ENCODE measurements around the gene UNC13D. TPM values are rescaled to one million over a fixed set of nuclear protein-coding genes. Genes with fewer than 3 reads are reported as not detected.
A peak's percentile ranks its signal among the peaks of the same experiment; 100 is the strongest.

UNC13D gene
- total and polyA plus RNA-seq, 9 of the 15 experiments (the other 6 are each of a cell fraction or from before 2014, with no cell fraction given) = 0.86 to 244 (median 69.2) TPM

- TF ChIP-seq POLR2G (IDR thresholded peaks at IDR 0.05; ENCODE audit: low read depth, low read length) (peak; percentile 42), SPI1 (IDR thresholded peaks at IDR 0.05; ENCODE audit: borderline replicate concordance, low read depth, low read length) (no peak), TSHZ1 (CRISPR knock-in tag; IDR thresholded peaks at IDR 0.05) (no peak), GATAD2B (IDR thresholded peaks at IDR 0.05; ENCODE audit: borderline replicate concordance) (no peak), PTBP1 (IDR thresholded peaks at IDR 0.05; ENCODE audit: low read depth, low read length) (0 out of 2 replicates have a peak, but pooled peaks have one; percentile 62), ADNP (tag; IDR thresholded peaks at IDR 0.05) (peak; percentile 82), NONO (IDR thresholded peaks at IDR 0.05; ENCODE audit: low read depth in 2 of 2, low read length in 1 of 2) (no peak), HOXB6 (CRISPR knock-in tag; IDR thresholded peaks at IDR 0.05; ENCODE audit: borderline replicate concordance) (no peak)
- TF ChIP-seq, protein P1, sequence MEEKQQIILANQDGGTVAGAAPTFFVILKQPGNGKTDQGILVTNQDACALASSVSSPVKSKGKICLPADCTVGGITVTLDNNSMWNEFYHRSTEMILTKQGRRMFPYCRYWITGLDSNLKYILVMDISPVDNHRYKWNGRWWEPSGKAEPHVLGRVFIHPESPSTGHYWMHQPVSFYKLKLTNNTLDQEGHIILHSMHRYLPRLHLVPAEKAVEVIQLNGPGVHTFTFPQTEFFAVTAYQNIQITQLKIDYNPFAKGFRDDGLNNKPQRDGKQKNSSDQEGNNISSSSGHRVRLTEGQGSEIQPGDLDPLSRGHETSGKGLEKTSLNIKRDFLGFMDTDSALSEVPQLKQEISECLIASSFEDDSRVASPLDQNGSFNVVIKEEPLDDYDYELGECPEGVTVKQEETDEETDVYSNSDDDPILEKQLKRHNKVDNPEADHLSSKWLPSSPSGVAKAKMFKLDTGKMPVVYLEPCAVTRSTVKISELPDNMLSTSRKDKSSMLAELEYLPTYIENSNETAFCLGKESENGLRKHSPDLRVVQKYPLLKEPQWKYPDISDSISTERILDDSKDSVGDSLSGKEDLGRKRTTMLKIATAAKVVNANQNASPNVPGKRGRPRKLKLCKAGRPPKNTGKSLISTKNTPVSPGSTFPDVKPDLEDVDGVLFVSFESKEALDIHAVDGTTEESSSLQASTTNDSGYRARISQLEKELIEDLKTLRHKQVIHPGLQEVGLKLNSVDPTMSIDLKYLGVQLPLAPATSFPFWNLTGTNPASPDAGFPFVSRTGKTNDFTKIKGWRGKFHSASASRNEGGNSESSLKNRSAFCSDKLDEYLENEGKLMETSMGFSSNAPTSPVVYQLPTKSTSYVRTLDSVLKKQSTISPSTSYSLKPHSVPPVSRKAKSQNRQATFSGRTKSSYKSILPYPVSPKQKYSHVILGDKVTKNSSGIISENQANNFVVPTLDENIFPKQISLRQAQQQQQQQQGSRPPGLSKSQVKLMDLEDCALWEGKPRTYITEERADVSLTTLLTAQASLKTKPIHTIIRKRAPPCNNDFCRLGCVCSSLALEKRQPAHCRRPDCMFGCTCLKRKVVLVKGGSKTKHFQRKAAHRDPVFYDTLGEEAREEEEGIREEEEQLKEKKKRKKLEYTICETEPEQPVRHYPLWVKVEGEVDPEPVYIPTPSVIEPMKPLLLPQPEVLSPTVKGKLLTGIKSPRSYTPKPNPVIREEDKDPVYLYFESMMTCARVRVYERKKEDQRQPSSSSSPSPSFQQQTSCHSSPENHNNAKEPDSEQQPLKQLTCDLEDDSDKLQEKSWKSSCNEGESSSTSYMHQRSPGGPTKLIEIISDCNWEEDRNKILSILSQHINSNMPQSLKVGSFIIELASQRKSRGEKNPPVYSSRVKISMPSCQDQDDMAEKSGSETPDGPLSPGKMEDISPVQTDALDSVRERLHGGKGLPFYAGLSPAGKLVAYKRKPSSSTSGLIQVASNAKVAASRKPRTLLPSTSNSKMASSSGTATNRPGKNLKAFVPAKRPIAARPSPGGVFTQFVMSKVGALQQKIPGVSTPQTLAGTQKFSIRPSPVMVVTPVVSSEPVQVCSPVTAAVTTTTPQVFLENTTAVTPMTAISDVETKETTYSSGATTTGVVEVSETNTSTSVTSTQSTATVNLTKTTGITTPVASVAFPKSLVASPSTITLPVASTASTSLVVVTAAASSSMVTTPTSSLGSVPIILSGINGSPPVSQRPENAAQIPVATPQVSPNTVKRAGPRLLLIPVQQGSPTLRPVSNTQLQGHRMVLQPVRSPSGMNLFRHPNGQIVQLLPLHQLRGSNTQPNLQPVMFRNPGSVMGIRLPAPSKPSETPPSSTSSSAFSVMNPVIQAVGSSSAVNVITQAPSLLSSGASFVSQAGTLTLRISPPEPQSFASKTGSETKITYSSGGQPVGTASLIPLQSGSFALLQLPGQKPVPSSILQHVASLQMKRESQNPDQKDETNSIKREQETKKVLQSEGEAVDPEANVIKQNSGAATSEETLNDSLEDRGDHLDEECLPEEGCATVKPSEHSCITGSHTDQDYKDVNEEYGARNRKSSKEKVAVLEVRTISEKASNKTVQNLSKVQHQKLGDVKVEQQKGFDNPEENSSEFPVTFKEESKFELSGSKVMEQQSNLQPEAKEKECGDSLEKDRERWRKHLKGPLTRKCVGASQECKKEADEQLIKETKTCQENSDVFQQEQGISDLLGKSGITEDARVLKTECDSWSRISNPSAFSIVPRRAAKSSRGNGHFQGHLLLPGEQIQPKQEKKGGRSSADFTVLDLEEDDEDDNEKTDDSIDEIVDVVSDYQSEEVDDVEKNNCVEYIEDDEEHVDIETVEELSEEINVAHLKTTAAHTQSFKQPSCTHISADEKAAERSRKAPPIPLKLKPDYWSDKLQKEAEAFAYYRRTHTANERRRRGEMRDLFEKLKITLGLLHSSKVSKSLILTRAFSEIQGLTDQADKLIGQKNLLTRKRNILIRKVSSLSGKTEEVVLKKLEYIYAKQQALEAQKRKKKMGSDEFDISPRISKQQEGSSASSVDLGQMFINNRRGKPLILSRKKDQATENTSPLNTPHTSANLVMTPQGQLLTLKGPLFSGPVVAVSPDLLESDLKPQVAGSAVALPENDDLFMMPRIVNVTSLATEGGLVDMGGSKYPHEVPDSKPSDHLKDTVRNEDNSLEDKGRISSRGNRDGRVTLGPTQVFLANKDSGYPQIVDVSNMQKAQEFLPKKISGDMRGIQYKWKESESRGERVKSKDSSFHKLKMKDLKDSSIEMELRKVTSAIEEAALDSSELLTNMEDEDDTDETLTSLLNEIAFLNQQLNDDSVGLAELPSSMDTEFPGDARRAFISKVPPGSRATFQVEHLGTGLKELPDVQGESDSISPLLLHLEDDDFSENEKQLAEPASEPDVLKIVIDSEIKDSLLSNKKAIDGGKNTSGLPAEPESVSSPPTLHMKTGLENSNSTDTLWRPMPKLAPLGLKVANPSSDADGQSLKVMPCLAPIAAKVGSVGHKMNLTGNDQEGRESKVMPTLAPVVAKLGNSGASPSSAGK (IDR thresholded peaks at IDR 0.05) = no peak
Observed at GRCh38 chr17:75820094-75821080, 23.8 kb downstream of the UNC13D start (continued).
